HG02642 (cell line): Measurements from ENCODE around the gene C12orf42.

Source experiments
- ATAC-seq: cut with Tn5 transposase; IDR thresholded peaks from one replicate; pipeline ENCODE4 v1.9.1; 2021; ENCODE audit warnings: mild to moderate bottlenecking; ENCODE audit not compliant: unreplicated experiment, poor library complexity

The C12orf42 gene

GRCh38 chr12:103288016-103288415 is 207.8 kb downstream of the C12orf42 start:
- no peak for ATAC-seq

- ATAC-seq: no peak
Measured at GRCh38 chr12:103282124-103282523, 213.6 kb downstream of the C12orf42 start.

GRCh38 chr12:103279444-103279843 is 216.3 kb downstream of the C12orf42 start:
- ATAC-seq: peak; percentile 89

GRCh38 chr12:103278329-103278728 is 217.4 kb downstream of the C12orf42 start:
- no peak for ATAC-seq

- no peak for ATAC-seq
Measured at GRCh38 chr12:103273645-103274044, 222.1 kb downstream of the C12orf42 start.

- no peak for ATAC-seq
Measured at GRCh38 chr12:103272949-103273348, 222.8 kb downstream of the C12orf42 start.

- no peak for ATAC-seq
Measured at GRCh38 chr12:103269946-103270345, 225.8 kb downstream of the C12orf42 start.

- ATAC-seq: no peak
Measured at GRCh38 chr12:103268831-103269514, 226.8 kb downstream of the C12orf42 start.

GRCh38 chr12:103257763-103258162 is 238.0 kb downstream of the C12orf42 start:
- ATAC-seq: no peak
